ENCODE results near the gene CTR9. TPM values are rescaled to one million over a fixed set of nuclear protein-coding genes. Genes with fewer than 3 reads are reported as not detected.

Gene CTR9
- 10 to 100 TPM; 30.6 to 47.3 (median 38.0) TPM for total RNA-seq
- 48.8 TPM for total RNA-seq (2013)

DNA sequence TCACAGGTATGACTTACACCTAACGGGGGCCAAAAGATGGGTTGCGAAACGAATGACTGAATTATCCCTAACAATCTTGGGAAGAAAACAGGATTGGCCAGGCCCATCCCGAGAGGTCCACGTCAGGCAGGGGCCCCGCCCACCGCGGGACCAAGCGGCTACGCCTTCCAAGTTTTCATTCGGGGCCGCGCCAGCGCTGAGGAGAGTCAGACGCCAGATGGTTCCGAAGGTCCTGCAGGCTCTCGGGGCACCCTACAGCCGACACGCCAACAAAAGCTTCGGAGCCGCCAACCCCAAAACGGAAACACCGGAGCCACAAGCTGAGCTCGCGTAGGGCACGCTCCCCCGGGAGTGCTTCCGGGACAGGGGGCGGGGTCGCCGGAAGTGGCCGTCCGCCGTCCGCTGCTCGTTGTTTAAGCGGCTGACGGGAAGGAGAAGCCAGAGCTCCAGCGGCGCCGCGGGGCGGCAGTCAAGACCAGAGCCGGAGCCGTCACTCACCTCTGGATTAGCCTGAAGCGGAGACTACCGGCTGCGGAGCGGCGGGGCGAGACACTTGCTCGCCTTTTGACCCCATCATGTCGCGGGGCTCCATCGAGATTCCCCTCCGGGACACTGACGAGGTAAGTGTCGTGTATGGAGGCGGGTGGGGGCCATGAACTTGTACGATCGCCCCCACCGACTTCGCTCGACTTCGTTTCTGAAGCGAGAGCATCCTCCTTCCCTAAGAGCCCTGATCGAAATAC, at the start of gene CTR9:
TSS of gene CTR9 (plus strand) at position 409 of the 743 bp plus-strand sequence. CDS start at position 576, 167 bp downstream.
- Mint-ChIP-seq H3K9me3 (no peaks in the 10 kb centered on the region), H3K4me3 (peak within 1 kb of the TSS; percentile 94), H3K27ac (peak within 1 kb of the TSS; percentile 85 to 89), H3K36me3 (no peaks in the 10 kb centered on the region), H3K4me1 (peaks cover 17 to 23% of the 10 kb centered on the region in 2 donors), H3K27me3 (ENCODE audit: low read depth in 2 of 2) (no peaks in the 10 kb centered on the region)
- Histone ChIP-seq H3K4me3 (ENCODE audit: low read length) (peak within 1 kb of the TSS; percentile 78), H3K4me1 (ENCODE audit: control insufficient read depth, insufficient read depth, low read length) (peaks cover 15% of the 10 kb centered on the region), H3K27me3 (ENCODE audit: control insufficient read depth, insufficient read depth, low read length) (no peaks in the 10 kb centered on the region), H3K36me3 (ENCODE audit: control insufficient read depth, insufficient read depth, low read length) (peaks cover 24% of the 10 kb centered on the region), H3K27ac (ENCODE audit: low read length) (peak within 1 kb of the TSS; percentile 47), H3K9me3 (ENCODE audit: control insufficient read depth, insufficient read depth, low read length) (no peaks in the 10 kb centered on the region)
- DNase-seq (peak; percentile 84 to 94), ATAC-seq (peak; percentile 91 to 95 (median 94))
- TF ChIP-seq, protein P1, sequence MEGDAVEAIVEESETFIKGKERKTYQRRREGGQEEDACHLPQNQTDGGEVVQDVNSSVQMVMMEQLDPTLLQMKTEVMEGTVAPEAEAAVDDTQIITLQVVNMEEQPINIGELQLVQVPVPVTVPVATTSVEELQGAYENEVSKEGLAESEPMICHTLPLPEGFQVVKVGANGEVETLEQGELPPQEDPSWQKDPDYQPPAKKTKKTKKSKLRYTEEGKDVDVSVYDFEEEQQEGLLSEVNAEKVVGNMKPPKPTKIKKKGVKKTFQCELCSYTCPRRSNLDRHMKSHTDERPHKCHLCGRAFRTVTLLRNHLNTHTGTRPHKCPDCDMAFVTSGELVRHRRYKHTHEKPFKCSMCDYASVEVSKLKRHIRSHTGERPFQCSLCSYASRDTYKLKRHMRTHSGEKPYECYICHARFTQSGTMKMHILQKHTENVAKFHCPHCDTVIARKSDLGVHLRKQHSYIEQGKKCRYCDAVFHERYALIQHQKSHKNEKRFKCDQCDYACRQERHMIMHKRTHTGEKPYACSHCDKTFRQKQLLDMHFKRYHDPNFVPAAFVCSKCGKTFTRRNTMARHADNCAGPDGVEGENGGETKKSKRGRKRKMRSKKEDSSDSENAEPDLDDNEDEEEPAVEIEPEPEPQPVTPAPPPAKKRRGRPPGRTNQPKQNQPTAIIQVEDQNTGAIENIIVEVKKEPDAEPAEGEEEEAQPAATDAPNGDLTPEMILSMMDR (IDR thresholded peaks at IDR 0.05) = no peak
- WGBS (ENCODE audit: insufficient coverage) = under 1% methylated on average over 67 of the region's 67 CpGs
- intact Hi-C loops (cut with micrococcal nuclease) = loop anchor here (1.0 to 2.0 kb wide), 2 partner anchors 8 to 58 kb away; partner anchors contain the start of gene EIF4G2

GRCh38 chr11:10701982-10702381, 49.1 kb upstream of the CTR9 start:
- no peak overlapping the region for H3K27ac ChIP-seq (ENCODE audit: low read length)
- no peaks in the 10 kb centered on the region for H3K4me1 Mint-ChIP-seq
- no peaks in the 10 kb centered on the region for H3K27me3 ChIP-seq (ENCODE audit: control insufficient read depth, insufficient read depth, low read length)
- WGBS (ENCODE audit: insufficient coverage) = 84% methylated on average over 3 of the region's 3 CpGs
- no peaks in the 10 kb centered on the region for H3K36me3 Mint-ChIP-seq
- H3K4me1 ChIP-seq (ENCODE audit: control insufficient read depth, insufficient read depth, low read length) = no peaks in the 10 kb centered on the region
- no peak overlapping the region for H3K27ac Mint-ChIP-seq
- TF ChIP-seq, protein P1 (IDR thresholded peaks at IDR 0.05) = no peak
- ATAC-seq = no peak
- intact Hi-C loops (cut with micrococcal nuclease) = no loop called here
- no peaks in the 10 kb centered on the region for H3K36me3 ChIP-seq (ENCODE audit: control insufficient read depth, insufficient read depth, low read length)
- no peak overlapping the region for H3K4me3 ChIP-seq (ENCODE audit: low read length)
- peaks cover 0 to 4% of the 10 kb centered on the region in 2 donors for H3K27me3 Mint-ChIP-seq (ENCODE audit: low read depth in 2 of 2)
- no peaks in the 10 kb centered on the region for H3K9me3 Mint-ChIP-seq
- H3K4me3 Mint-ChIP-seq = no peak overlapping the region
- DNase-seq = no peak
- H3K9me3 ChIP-seq (ENCODE audit: control insufficient read depth, insufficient read depth, low read length) = no peaks in the 10 kb centered on the region

DNA sequence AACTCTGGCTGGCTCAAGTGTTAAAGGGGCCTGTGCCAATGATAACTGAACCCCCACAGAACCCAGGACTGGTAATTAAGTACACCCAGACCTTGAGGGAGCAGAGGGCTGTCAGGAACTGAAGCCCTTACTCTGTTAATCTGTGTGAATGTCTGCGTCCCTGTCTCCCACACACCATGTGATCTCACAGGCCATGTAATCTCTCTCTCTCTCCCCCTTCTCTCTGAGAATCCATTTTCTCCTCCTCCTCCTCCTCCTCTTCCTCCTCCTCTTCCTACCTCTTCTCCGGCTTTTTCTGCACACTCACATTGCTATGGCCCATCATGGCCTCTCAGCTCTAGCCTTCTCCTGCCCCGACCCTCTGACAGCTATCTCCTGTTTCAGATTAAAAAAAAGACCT, 42.9 kb upstream of the CTR9 start:
- no peak overlapping the region for H3K4me3 ChIP-seq (ENCODE audit: low read length)
- no peaks in the 10 kb centered on the region for H3K27me3 Mint-ChIP-seq (ENCODE audit: low read depth in 2 of 2)
- no peak overlapping the region for H3K4me3 Mint-ChIP-seq
- DNase-seq (no peak), ATAC-seq (no peak)
- WGBS (ENCODE audit: insufficient coverage) = 92% methylated on average over 3 of the region's 3 CpGs
- intact Hi-C loops (cut with micrococcal nuclease) = no loop called here
- H3K9me3 ChIP-seq (ENCODE audit: control insufficient read depth, insufficient read depth, low read length) = no peaks in the 10 kb centered on the region
- H3K36me3 ChIP-seq (ENCODE audit: control insufficient read depth, insufficient read depth, low read length) = no peaks in the 10 kb centered on the region
- no peaks in the 10 kb centered on the region for H3K36me3 Mint-ChIP-seq
- H3K27ac Mint-ChIP-seq = no peak overlapping the region
- H3K27ac ChIP-seq (ENCODE audit: low read length) = no peak overlapping the region
- H3K4me1 ChIP-seq (ENCODE audit: control insufficient read depth, insufficient read depth, low read length) = no peaks in the 10 kb centered on the region
- TF ChIP-seq, protein P1 (IDR thresholded peaks at IDR 0.05) = no peak
- no peaks in the 10 kb centered on the region for H3K27me3 ChIP-seq (ENCODE audit: control insufficient read depth, insufficient read depth, low read length)
- no peaks in the 10 kb centered on the region for H3K4me1 Mint-ChIP-seq
- H3K9me3 Mint-ChIP-seq = no peaks in the 10 kb centered on the region
